ENCODE results near the gene CHAD. TPM values are rescaled to one million over a fixed set of nuclear protein-coding genes. Genes with fewer than 3 reads are reported as not detected.

Gene CHAD
- total and polyA plus RNA-seq, 2 of the 13 experiments (the other 11 are each of a cell fraction or from before 2014, with no cell fraction given), result 1.4 TPM; not detected in 1

- peak; percentile 35; the same call in 1 of the 2 replicates for TF ChIP-seq ZNF350 (CRISPR knock-in tag; IDR thresholded peaks at IDR 0.05; ENCODE audit: borderline replicate concordance, low read depth)
- no peak for TF ChIP-seq IRX3 (CRISPR knock-in tag; IDR thresholded peaks at IDR 0.05; ENCODE audit: borderline replicate concordance, low read depth)
- 0 out of 2 replicates have a peak, but pooled peaks have one; percentile 53 for TF ChIP-seq ZNF550 (CRISPR knock-in tag; IDR thresholded peaks at IDR 0.05; ENCODE audit: borderline replicate concordance)
- TF ChIP-seq ZNF143 (CRISPR knock-in tag; IDR thresholded peaks at IDR 0.05), result peak; percentile 85
- TF ChIP-seq MXD1 (CRISPR knock-in tag; IDR thresholded peaks at IDR 0.05), result peak; percentile 53; the same call in 1 of the 2 replicates
- 0 out of 2 replicates have a peak, but pooled peaks have one; percentile 40 for TF ChIP-seq ZNF775 (CRISPR knock-in tag; IDR thresholded peaks at IDR 0.05; ENCODE audit: borderline replicate concordance)
- 0 out of 2 replicates have a peak, but pooled peaks have one; percentile 54 for TF ChIP-seq HES4 (CRISPR knock-in tag; IDR thresholded peaks at IDR 0.05; ENCODE audit: borderline replicate concordance)
- TF ChIP-seq RFXANK (CRISPR knock-in tag; IDR thresholded peaks at IDR 0.05), result 0 out of 2 replicates have a peak, but pooled peaks have one; percentile 24
- TF ChIP-seq SNAPC2 (CRISPR knock-in tag; IDR thresholded peaks at IDR 0.05), result peak; percentile 63; the same call in 1 of the 2 replicates
- 0 out of 2 replicates have a peak, but pooled peaks have one; percentile 1 for TF ChIP-seq ZNF253 (CRISPR knock-in tag; IDR thresholded peaks at IDR 0.05; ENCODE audit: borderline replicate concordance)
- peak; percentile 1; the same call in 1 of the 2 replicates for TF ChIP-seq TFE3 (CRISPR knock-in tag; IDR thresholded peaks at IDR 0.05)
- peak; percentile 76; the same call in 1 of the 2 replicates for TF ChIP-seq CCDC6 (CRISPR knock-in tag; IDR thresholded peaks at IDR 0.05)
- TF ChIP-seq SNAI1 (CRISPR knock-in tag; IDR thresholded peaks at IDR 0.05; ENCODE audit: borderline replicate concordance), result peak; percentile 49; the same call in 1 of the 2 replicates
- 0 out of 2 replicates have a peak, but pooled peaks have one; percentile 38 for TF ChIP-seq KAT8 (CRISPR knock-in tag; IDR thresholded peaks at IDR 0.05)
- peak; percentile 63; the same call in 1 of the 2 replicates for TF ChIP-seq TGIF2 (CRISPR knock-in tag; IDR thresholded peaks at IDR 0.05)
- peak; percentile 30; the same call in 1 of the 2 replicates for TF ChIP-seq ZNF782 (CRISPR knock-in tag; IDR thresholded peaks at IDR 0.05; ENCODE audit: borderline replicate concordance)
- TF ChIP-seq ZNF747 (CRISPR knock-in tag; IDR thresholded peaks at IDR 0.05; ENCODE audit: borderline replicate concordance), result 0 out of 2 replicates have a peak, but pooled peaks have one; percentile 4
- TF ChIP-seq POLR2AphosphoS5 (IDR thresholded peaks at IDR 0.05; ENCODE audit: low read depth, low read length), result peak; percentile 24; the same call in 1 of the 2 replicates
- TF ChIP-seq IRF2 (CRISPR knock-in tag; IDR thresholded peaks at IDR 0.05), result peak; percentile 7; the same call in 1 of the 2 replicates
- no peak for TF ChIP-seq THAP7 (CRISPR knock-in tag; IDR thresholded peaks at IDR 0.05)
- TF ChIP-seq NRL (CRISPR knock-in tag; IDR thresholded peaks at IDR 0.05; ENCODE audit: borderline replicate concordance), result peak; percentile 4; the same call in 1 of the 2 replicates
- no peak for TF ChIP-seq KDM4B (CRISPR knock-in tag; IDR thresholded peaks at IDR 0.05)
- TF ChIP-seq PHF20 (CRISPR knock-in tag; IDR thresholded peaks at IDR 0.05), result 0 out of 2 replicates have a peak, but pooled peaks have one; percentile 35
- 0 out of 2 replicates have a peak, but pooled peaks have one; percentile 9 for TF ChIP-seq HMG20B (CRISPR knock-in tag; conservative IDR thresholded peaks at IDR 0.05)
- TF ChIP-seq ZBTB43 (CRISPR knock-in tag; conservative IDR thresholded peaks at IDR 0.05), result no peak
- no peak for TF ChIP-seq MED13 (CRISPR knock-in tag; IDR thresholded peaks at IDR 0.05)
Observed at GRCh38 chr17:50517504-50518383, 49.1 kb upstream of the CHAD start (continued).
